Urothelium cell line (cell line): ENCODE measurements around the gene TH.

Experiments
- DNase-seq: peaks from one replicate; pipeline ENCODE4 v3.0.0; 2011; ENCODE audit warnings: low spot score, mixed read lengths
- FAIRE-seq: peaks from 2 replicates; lab custom pipeline; 2011; peaks lifted over from hg19 to GRCh38; lab: Jason Lieb, UNC

Gene TH

DNA sequence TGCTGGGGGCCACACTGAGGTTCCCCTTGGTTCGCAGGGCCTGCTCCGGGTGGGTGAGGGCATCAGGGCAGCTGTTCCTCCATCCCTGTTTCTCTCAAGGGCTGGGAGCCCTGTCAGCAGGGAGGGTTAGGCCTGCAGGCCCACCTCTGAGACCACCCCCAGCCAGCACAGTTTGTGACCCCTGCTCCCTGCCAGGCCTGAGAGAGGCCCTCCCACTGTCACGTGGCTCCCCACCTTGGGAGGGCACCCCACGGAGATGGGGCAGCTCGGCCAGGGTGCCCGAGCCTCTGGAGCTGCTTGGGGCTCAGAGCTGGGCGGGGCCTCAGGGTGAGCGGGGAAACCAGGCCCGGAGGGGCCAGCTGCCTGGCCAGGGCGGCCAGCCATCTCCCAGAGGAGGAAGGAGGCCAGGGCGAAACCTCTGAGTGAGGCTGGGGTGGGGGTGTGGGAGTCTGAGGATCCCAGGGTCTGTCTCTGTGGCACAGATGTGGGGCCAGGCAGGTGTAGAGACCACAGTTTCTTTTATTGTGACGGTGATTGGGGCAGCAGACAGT is 8.1 kb downstream of the TH start:
- DNase-seq, result no peak
- no peak for FAIRE-seq

DNA sequence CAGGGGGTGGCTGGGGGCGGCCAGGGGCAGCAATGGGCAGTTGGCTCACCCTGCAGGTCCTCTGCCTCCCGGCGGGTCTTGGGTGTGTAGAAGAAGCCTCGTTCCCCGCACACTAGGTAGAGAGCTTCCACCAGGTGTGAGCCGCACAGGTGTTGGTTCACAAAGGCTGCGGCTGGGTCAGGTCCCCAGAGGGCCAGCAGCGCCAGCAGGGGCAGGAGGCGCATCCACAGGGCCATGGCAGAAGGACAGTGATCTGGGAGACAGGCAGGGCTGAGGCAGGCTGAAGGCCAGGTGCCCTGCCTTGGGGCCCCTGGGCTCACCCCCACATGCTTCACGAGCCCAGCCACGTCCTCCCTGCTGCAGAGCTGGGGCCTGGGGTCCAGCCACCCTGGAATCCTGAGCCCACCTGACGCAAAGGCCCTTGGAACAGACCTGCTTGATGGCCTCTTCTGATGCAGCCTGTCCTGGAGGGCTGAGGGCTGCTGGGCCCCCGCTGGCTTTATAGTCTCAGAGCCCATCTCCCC is 10.8 kb downstream of the TH start, which contains the start of gene INS:
Gene INS, minus strand, starts transcription at position 474 of the 524 bp plus-strand sequence. Its CDS starts 238 bp downstream, at position 236.
- no peak for FAIRE-seq
- DNase-seq, result no peak

GRCh38 chr11:2159536-2160413 is 11.8 kb downstream of the TH start:
- FAIRE-seq (no peak), DNase-seq (no peak)

DNA sequence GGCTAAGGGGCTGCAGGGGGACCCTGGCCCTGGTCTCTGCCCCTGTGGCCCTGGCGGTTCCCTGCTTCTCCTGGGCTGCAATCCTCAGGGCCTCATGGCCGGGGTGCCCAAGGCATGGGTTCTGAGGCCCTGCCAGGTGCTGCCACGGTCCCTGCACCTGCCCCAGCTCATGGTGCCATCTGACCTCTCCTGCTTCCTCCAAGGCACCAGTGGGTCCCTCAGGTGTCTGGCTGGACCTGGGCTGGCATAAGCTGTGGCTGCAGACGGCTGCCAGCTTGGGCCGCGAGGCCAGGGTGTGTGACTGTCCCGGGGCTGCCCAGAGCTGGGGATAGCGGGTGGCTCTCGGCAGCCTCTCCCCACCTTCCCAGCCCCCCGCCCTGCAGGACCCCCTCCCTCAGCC is 12.6 kb downstream of the TH start:
- DNase-seq (no peak), FAIRE-seq (no peak)

DNA sequence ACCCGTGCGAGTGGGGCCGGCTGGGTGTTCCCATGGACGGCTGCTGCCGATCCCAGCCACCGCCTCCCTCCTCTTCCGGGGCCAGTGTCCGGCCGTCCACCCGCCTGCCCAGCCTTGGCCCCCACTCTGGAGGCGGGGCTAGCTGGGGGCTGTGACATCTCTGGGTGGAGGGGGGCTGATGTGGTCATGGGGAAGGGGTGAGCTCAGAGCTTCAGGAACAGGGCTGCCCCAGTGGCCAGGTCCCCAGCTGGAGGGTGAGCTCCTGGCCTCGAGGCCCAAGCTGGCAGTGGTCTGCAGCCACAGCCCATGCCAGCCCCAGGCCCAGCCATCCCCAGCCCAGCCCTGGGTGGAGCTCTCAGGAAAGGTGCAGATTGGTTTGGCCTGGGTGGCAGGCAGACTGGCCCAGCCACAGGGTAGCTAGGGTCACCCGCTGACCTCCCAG is 13.3 kb downstream of the TH start:
- DNase-seq (no peak), FAIRE-seq (no peak)

GRCh38 chr11:2157294-2158040 is 14.1 kb downstream of the TH start:
- DNase-seq, result no peak
- FAIRE-seq, result no peak

DNA sequence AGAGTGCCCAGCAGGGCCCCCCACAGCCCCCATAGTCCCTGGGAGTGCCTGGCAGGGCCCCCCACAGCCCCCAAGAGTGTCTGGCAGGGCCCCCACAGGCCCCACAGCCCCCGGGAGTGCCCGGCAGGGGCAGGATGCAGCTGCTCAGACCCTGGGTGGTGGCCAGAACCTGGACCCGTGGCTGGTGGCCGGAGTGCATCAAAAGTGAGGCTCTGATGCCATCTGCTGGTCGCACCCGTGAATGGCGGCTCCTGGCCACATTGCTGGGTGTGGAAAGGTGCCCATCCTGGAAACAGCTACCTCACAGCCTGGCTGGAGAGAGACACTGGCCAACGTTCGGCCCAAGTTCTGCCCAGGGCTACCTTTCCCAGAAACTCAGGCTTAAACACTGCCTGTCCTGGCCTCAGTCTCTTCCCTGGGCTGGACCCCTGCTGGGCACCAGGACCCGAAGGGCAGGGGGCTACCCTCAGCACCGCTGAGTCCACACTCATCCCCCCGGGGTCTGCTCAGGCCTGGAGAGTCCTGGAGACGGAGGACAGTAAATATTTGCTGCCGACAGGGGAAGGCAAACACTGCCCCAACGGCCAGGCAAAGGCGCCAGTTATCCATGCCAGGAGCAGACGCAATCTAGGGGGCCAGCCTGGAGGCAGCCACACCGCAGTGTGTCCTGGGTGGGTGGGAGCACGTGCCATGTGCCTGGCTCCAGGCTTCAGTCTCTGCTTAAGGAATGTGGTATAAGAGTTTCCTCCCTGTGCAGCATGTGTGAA is 15.0 kb downstream of the TH start:
- peak; percentile 76 for DNase-seq

DNA sequence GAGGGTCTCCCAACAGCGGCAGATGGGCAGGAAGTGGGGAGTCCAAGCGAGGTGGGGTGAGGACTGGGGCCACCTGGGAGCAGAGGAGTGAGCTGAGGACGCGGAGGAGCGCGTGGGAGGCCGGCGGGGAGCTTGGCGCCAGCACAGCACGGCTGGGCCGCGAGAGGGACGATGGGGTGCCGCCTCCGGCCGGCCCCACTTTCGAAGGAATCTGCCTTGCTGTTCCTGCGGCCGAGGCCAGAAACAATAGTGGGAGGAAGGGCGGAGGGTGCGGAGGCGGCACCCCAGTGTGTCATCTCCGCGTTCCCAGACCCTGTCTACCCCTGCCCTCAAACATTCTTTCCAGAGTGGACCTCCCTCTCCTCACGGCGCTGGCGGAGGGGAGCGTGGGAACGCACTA is 16.1 kb downstream of the TH start:
- FAIRE-seq (no peak), DNase-seq (no peak)

More for the DNA sequence above, 15.0 kb downstream of the TH start:
- FAIRE-seq, result no peak

DNA sequence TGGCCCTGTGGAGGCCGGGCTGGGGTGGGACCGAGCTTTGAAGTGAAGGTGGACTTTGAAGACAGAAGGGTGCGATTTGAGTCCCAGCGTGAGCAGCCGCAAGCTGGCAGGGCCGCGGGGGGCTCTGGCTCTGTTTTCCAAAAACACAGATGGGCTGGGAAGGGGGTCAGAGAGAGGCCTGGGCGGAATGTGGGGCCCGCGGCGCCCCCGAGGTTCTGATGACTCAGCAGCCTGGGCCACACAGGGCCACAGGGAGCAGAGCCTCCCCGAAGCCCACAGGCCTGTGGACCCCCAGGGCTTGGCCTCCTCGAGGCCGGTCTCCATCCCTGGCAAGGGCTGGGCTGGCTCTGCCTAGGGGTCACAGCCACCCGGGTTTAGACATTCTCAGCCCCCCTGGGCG is 16.7 kb downstream of the TH start:
- DNase-seq (no peak), FAIRE-seq (no peak)

DNA sequence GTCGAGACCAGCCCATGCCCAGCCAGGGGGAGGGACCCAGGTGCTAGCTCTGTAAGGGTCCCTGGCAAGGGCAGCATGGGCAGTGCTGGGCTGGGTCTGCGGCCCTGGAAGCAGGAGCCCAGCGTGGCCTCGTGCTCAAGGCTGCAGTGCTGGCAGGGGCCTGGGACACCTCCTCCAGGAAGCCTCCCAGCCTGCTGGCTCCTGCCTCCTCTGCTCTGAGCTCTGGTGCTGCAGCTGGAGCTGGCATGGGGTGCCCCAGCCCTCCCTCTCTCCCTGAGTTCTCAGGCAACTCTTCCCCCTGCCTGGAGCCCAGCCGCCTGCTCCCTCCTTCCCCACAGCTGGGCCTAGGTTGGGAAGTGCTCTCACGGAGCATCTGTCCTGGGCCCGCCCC is 17.4 kb downstream of the TH start:
- no peak for FAIRE-seq
- no peak for DNase-seq

DNA sequence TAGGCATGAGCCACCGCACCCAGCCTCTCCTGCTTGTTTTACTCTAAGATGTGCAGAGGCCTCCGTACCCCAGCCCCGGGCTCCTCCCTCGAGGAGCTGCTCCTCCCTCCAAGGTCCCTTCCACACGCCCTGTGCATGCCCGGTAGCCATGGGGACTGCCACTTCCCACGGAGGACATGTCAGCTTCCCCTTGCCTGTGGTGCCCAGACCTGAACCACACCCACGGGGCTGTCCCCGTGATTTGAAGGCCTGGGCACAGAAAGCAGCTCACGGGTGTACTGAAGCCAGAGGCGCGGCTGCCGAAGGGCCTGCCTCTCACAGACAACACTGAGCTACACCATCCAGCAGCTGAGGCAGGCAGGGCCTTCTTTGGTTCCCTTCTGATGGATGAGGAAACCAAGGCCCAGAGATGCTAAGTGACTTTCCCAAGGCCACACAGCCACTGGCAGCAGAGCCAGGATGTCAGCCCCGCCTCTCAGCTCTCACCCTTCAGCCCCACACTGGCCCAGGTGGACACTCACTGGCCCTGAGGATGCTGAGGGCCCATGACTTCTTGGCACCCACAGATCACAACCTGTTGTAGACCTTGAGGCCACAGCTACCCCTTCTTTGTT is 17.9 kb downstream of the TH start:
- DNase-seq (no peak), FAIRE-seq (no peak)

DNA sequence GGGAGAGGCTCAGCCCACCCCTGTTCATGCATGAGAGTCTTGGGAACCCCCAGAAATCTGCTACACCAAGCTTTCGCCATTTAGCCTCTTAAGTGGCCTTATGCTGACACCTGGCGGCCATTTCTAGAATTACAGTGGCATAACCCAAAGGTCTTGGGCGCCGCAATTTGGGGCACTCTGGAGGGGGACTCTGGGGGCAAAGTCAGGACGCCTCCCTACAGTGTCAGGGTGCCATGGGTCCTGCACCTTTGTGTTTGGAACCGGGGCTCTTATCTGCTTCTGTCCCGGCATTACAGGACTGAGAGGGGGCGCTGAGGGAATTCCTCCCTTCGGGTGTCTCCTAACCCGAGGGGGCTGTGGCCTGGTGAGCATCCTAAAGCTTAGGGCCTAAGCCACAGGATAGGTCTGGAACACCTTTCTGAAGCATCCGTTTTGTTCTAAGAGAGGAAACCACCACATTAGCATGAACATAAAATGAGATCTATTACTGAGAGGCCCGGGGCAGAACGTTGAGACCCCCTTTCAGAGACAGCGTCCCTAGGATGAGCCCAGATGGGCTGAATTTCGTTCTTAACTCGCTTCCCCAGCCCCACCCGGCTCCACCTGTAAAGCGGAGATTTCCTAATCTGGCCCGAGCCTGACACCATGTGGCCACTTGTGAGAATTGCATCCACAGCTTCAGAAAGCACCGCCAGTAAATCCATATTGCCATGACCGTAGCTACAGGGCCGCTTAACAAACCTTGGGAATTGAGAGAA is 19.9 kb downstream of the TH start:
- DNase-seq (peak; percentile 73), FAIRE-seq (no peak)

DNA sequence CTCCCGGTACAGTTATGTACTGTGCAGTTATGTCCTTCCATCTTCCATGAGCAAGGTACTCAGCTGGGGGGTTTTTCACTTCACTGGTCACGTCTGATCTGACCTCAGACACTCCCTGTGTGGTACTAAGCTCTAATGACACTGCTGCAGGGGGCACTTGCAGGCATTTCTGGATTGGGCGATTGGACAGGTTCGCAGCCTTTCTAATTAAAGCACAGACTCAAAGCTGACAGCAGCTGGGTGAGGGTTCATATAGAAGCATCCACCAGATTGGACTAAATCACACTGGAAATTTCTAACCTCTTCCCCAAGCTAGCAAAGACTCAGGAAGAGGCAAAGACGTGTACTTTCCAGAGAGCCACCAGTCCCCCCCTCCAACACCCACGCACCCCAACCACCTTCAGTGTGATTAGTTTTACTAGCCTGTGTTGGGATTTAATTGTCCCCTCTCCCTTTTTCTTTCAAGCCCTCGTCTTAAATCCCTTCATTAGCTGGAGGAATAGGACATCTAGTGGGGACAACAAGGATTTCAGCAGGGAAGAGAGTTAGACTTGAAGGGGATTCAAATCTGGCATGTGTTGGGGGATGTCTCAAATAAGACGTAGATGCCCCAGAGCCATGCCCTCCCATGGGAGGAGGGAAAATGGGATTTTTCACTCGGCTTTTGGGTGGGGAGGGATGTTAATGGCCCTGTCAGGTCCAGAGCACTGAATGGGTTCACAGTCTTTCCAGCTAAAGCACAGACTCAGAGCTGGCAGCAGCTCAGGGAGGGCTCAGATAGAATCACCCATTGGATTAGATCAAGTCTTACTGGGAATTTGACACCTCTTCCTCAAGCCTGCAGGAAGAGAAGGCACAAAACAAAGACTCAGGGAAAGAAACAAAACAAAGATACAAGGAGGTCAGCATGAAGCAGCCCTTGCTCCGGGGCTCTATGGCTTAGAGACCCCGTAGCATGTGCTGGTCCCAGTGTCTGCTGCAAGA is 21.5 kb downstream of the TH start:
- FAIRE-seq (no peak), DNase-seq (peak; percentile 18)

DNA sequence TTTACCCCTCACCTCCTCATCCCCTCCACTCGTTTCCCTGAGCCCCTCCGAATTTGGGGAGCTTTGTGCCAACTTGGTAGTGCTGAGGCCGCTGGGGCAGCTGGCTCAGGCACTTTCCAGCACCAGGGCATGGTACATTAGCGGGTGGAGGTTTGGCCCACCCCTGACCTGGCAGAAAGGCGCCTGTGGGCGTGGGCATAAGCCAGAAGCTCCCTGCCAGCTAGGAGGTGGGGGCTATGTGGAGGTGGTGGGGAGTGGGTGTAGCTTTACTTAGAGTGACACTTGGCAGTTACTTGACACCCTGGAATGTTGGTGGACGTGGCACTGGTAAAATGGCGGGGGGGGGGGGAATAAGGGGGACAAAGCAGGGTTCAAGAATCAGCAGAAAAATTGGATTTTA is 22.2 kb downstream of the TH start:
- FAIRE-seq (no peak), DNase-seq (no peak)

DNA sequence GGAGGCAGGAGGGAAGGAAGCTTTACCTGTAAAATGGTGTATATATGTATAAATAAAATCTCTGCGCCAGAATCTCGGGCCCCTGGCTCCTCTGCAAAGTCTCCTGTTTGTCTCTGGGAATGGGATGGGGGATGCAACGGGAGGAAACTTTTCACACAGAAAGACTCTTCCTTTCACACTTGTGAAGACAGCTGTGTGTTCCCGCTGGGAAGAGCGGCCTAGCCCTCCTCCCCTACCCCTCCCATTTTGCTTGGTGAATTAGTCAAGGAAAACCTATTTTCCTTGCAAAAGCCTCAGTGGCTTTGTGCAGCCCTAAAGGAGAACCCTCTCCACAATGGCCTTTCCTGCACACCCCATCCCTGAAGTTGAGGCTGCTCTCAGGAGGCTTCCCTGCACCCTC is 23.0 kb downstream of the TH start:
- FAIRE-seq (no peak), DNase-seq (no peak)

- no peak for DNase-seq
Measured at GRCh38 chr11:2147391-2147790, 24.2 kb downstream of the TH start.

DNA sequence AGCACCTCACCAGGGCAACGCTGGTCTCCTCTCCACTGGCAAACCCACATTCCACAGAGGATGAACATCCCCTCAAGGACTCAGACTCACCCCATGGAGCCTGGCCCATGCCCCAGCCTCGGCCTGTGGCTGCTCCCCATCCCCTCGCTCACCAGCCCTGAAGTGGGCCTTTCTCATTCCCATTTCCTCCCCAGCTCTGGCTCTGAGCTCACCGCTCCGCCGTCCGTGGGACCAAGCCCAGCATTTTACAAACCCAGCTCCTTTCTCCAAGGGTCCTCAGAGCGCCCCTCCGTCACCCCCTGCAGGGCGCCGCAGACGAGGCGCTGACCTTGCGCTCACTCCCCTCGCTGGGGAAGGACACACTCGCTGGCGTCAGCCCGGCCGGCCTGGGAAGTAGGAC is 25.6 kb downstream of the TH start:
- DNase-seq (no peak), FAIRE-seq (no peak)

More at GRCh38 chr11:2147391-2147790, 24.2 kb downstream of the TH start:
- FAIRE-seq, result no peak

DNA sequence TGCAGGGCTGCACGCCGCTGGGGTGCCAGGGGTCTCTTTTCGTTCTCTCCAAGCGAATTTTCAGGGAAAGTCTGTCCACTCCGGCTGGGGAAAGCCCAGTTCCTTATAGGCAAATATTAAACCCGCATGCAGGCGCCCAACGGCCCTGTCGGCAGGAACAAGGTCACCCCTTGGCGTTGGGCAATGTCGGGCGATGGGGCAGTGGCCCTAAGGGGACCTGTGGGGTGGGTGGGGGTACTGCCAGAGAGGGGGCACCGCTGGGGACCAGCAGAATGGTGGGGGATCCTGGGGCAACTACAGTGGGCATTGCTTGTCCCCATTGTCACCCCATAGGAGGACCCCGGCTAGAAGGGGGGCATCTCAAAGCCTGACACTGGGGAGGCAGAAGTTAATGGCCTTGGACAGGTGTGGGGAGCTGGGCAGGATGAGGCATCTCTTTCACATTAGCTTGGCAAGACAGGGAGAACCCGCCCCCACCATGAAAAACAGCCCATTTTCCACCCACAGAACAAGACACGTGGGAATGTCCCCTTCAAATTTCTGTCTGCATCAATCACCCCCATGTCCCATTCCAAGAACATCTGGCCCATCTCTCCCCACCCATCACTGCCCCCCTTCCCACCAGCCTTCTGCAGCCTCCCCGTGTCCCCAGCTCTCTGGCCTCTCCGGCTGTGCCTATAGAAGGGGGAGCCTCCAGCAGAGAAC is 26.9 kb downstream of the TH start:
- FAIRE-seq, result no peak
- DNase-seq, result no peak
